H9 (cell line): ENCODE measurements around the gene NPAS2. TPM values are rescaled to one million over a fixed set of nuclear protein-coding genes. Genes with fewer than 3 reads are reported as not detected.

ENCODE experiments used
- DNase-seq: peaks from one replicate; pipeline ENCODE4 v3.0.0-alpha.2; 2017
- H2AFZ ChIP-seq: one replicate; pipeline ENCODE4 v1.6.1; 2013; ENCODE audit warnings: mild to moderate bottlenecking, low read length, control low read depth, moderate library complexity
- H2AK5ac ChIP-seq: 2 replicates; pipeline ENCODE4 v1.6.1; 2013; ENCODE audit warnings: low read length, control low read depth, mixed read lengths; ENCODE audit not compliant: insufficient read length
- H2BK120ac ChIP-seq: one replicate; pipeline ENCODE4 v1.6.1; 2013; ENCODE audit warnings: low read depth, mild to moderate bottlenecking, low read length, control low read depth, inconsistent platforms; ENCODE audit not compliant: poor library complexity, severe bottlenecking
- H2BK12ac ChIP-seq: 2 replicates; pipeline ENCODE4 v1.6.1; 2013; ENCODE audit warnings: low read length, control low read depth, mixed read lengths, low read depth; ENCODE audit not compliant: insufficient read length
- H2BK15ac ChIP-seq: 2 replicates; pipeline ENCODE4 v1.6.1; 2013; ENCODE audit warnings: low read depth, low read length, control low read depth
- H2BK20ac ChIP-seq: one replicate; pipeline ENCODE4 v1.6.1; 2013; ENCODE audit warnings: low read depth, mild to moderate bottlenecking, low read length, control low read depth, inconsistent platforms; ENCODE audit not compliant: poor library complexity, severe bottlenecking
- H2BK5ac ChIP-seq: 2 replicates; pipeline ENCODE4 v1.6.1; 2013; ENCODE audit warnings: low read length, control low read depth, mixed read lengths; ENCODE audit not compliant: insufficient read length
- H3K14ac ChIP-seq: 2 replicates; pipeline ENCODE4 v1.6.1; 2013; ENCODE audit warnings: low read length, control low read depth; ENCODE audit not compliant: insufficient read depth
- H3K18ac ChIP-seq: 2 replicates; pipeline ENCODE4 v1.6.1; 2013; ENCODE audit warnings: low read depth, mild to moderate bottlenecking, mixed read lengths, low read length, control low read depth; ENCODE audit not compliant: insufficient read length
- H3K23ac ChIP-seq: 2 replicates; pipeline ENCODE4 v1.6.1; 2013; ENCODE audit warnings: low read length, control low read depth, mixed read lengths, low read depth; ENCODE audit not compliant: insufficient read length
- H3K23me2 ChIP-seq: 2 replicates; pipeline ENCODE4 v1.6.1; 2013; ENCODE audit warnings: low read depth, mild to moderate bottlenecking, mixed read lengths, low read length, control low read depth; ENCODE audit not compliant: insufficient read length, poor library complexity, severe bottlenecking
- H3K27ac ChIP-seq: 2 replicates; pipeline ENCODE4 v1.5.1; 2013; ENCODE audit warnings: low read length, control low read depth, mixed read lengths, low read depth; ENCODE audit not compliant: insufficient read length
- H3K27me3 ChIP-seq: 2 replicates; pipeline ENCODE4 v1.6.1; 2013; ENCODE audit warnings: low read length, control low read depth, inconsistent platforms; ENCODE audit not compliant: insufficient read depth
- H3K4ac ChIP-seq: 2 replicates; pipeline ENCODE4 v1.6.1; 2013; ENCODE audit warnings: low read depth, mild to moderate bottlenecking, control low read depth, inconsistent platforms, low read length, moderate library complexity
- H3K4me1 ChIP-seq: 2 replicates; pipeline ENCODE4 v1.6.1; 2013; ENCODE audit warnings: low read length, control low read depth, inconsistent platforms; ENCODE audit not compliant: insufficient read depth
- H3K4me2 ChIP-seq: 2 replicates; pipeline ENCODE4 v1.6.1; 2013; ENCODE audit warnings: low read length, control low read depth, mixed read lengths; ENCODE audit not compliant: insufficient read length, insufficient read depth
- H3K56ac ChIP-seq: 2 replicates; pipeline ENCODE4 v1.6.1; 2013; ENCODE audit warnings: low read depth, mild to moderate bottlenecking, mixed read lengths, low read length, control low read depth; ENCODE audit not compliant: insufficient read length
- H3K79me1 ChIP-seq: 2 replicates; pipeline ENCODE4 v1.6.1; 2013; ENCODE audit warnings: low read depth, mild to moderate bottlenecking, moderate library complexity, low read length, control low read depth, inconsistent platforms; ENCODE audit not compliant: insufficient read depth, poor library complexity, severe bottlenecking
- H3K79me2 ChIP-seq: 2 replicates; pipeline ENCODE4 v1.6.1; 2013; ENCODE audit warnings: low read length, control low read depth, inconsistent platforms; ENCODE audit not compliant: insufficient read depth
- H3K9ac ChIP-seq: 2 replicates; pipeline ENCODE4 v1.6.1; 2013; ENCODE audit warnings: low read length, control low read depth, mixed read lengths; ENCODE audit not compliant: insufficient read length; ENCODE audit errors: extremely low read depth
- H3K9me3 ChIP-seq: one replicate; pipeline ENCODE4 v1.6.1; 2013; ENCODE audit warnings: low read depth, low read length, inconsistent platforms; ENCODE audit not compliant: control insufficient read depth
- H3T11ph ChIP-seq: one replicate; pipeline ENCODE4 v1.6.1; 2013; ENCODE audit warnings: mild to moderate bottlenecking, low read length, control low read depth, inconsistent platforms
- H4K20me1 ChIP-seq: one replicate; pipeline ENCODE4 v1.6.1; 2013; ENCODE audit not compliant: control insufficient read depth, insufficient read length, insufficient read depth
- H4K5ac ChIP-seq: 2 replicates; pipeline ENCODE4 v1.6.1; 2013; ENCODE audit warnings: low read depth, mild to moderate bottlenecking, mixed read lengths, low read length, control low read depth; ENCODE audit not compliant: insufficient read length
- H4K8ac ChIP-seq: replicated peaks from 2 replicates; pipeline ENCODE4 v1.6.1; 2013; ENCODE audit warnings: low read length, control low read depth, mixed read lengths, low read depth; ENCODE audit not compliant: insufficient read length
- H4K91ac ChIP-seq: 2 replicates; pipeline ENCODE4 v1.6.1; 2013; ENCODE audit warnings: low read depth, mild to moderate bottlenecking, moderate library complexity, mixed read lengths, low read length, control low read depth; ENCODE audit not compliant: insufficient read length
- H3K27ac Mint-ChIP-seq, 3 experiments: 2 replicates in 2 of 3; 3 replicates in 1 of 3; pipeline ENCODE4 v1.8.0; 2020 to 2021; ENCODE audit warnings: mixed read lengths in 3 of 3, mild to moderate bottlenecking in 1 of 3, moderate library complexity in 1 of 3
- H3K27me3 Mint-ChIP-seq: 2 replicates; pipeline ENCODE4 v1.8.0; 2021; ENCODE audit warnings: low read depth, mild to moderate bottlenecking, moderate library complexity, mixed read lengths
- H3K36me3 Mint-ChIP-seq, 3 experiments: 2 replicates in 2 of 3; 3 replicates in 1 of 3; pipeline ENCODE4 v1.8.0; 2020 to 2021; ENCODE audit warnings: low read depth in 3 of 3, mixed read lengths in 3 of 3; ENCODE audit not compliant: insufficient read depth in 1 of 3
- H3K4me1 Mint-ChIP-seq, 2 experiments: 2 replicates each; pipeline ENCODE4 v1.8.0; 2020; ENCODE audit warnings: mixed read lengths in 2 of 2
- H3K4me3 Mint-ChIP-seq, 2 experiments: 2 replicates in 1 of 2; 3 replicates in 1 of 2; pipeline ENCODE4 v1.8.0; 2020 to 2021; ENCODE audit warnings: mild to moderate bottlenecking in 2 of 2, mixed read lengths in 2 of 2, moderate library complexity in 1 of 2
- H3K9me3 Mint-ChIP-seq, 2 experiments: 2 replicates in 1 of 2; 3 replicates in 1 of 2; pipeline ENCODE4 v1.8.0; 2020; ENCODE audit warnings: mild to moderate bottlenecking in 2 of 2, mixed read lengths in 2 of 2, moderate library complexity in 1 of 2
- CTCF ChIP-seq: fragments of 200-600 bp; sonication (generic); conservative IDR thresholded peaks from 3 replicates; pipeline ENCODE4 v1.8.0; 2021; ENCODE audit warnings: antibody characterized with exemption, mild to moderate bottlenecking
- WGBS: extraction: QIAGEN DNeasy Blood & Tissue Kit; methylation state at CpG from one replicate; pipeline ENCODE4 v1.1.7; 2013; ENCODE audit warnings: missing lambda C conversion rate, low lambda C conversion rate, mixed read lengths; ENCODE audit not compliant: insufficient read length; ENCODE audit errors: extremely low coverage; 5-methylcytosine and 5-hydroxymethylcytosine counted together
- total RNA-seq: library from RNA; stranded (reverse); gene quantifications from 2 replicates; pipeline ENCODE4 v1.2.1, GENCODE V29; 2021

Gene NPAS2
- total RNA-seq, 1 experiment from 2014 or later, result 1.3 TPM

GRCh38 chr2:101022221-101022620 is 202.3 kb downstream of the NPAS2 start:
- no peaks in the 10 kb centered on the region for H4K20me1 ChIP-seq
- H3K23me2 ChIP-seq, result no peaks in the 10 kb centered on the region
- no peak overlapping the region for H3K4me3 Mint-ChIP-seq
- H3T11ph ChIP-seq, result no peak overlapping the region
- H3K27ac Mint-ChIP-seq, result peak overlapping the region in 2 of 3 experiments; percentile 48 to 54; a peak in 1 of 7 replicates
- no peaks in the 10 kb centered on the region for H3K79me2 ChIP-seq
- H3K4me2 ChIP-seq, result no peak overlapping the region
- WGBS, result no CpG with 5 or more reads among the region's 16 CpGs
- no peaks in the 10 kb centered on the region for H3K79me1 ChIP-seq
- TF ChIP-seq CTCF, result no peak
- no peak for DNase-seq
- no peak overlapping the region for H2BK15ac ChIP-seq
- no peak overlapping the region for H3K18ac ChIP-seq
- H2BK5ac ChIP-seq, result no peak overlapping the region
- no peak overlapping the region for H3K9ac ChIP-seq
- H2BK20ac ChIP-seq, result no peak overlapping the region
- H4K8ac ChIP-seq, result no peak overlapping the region
- no peak overlapping the region for H3K27ac ChIP-seq
- H3K27me3 Mint-ChIP-seq, result no peaks in the 10 kb centered on the region; the same call in 1 of the 2 replicates
- no peak overlapping the region for H3K4ac ChIP-seq
- no peaks in the 10 kb centered on the region for H3K9me3 Mint-ChIP-seq
- no peak overlapping the region for H3K23ac ChIP-seq
- H4K5ac ChIP-seq, result no peak overlapping the region
- H3K4me1 Mint-ChIP-seq, result peaks cover 14 to 20% of the 10 kb centered on the region in 2 experiments
- no peaks in the 10 kb centered on the region for H3K27me3 ChIP-seq
- no peak overlapping the region for H2BK12ac ChIP-seq
- no peaks in the 10 kb centered on the region for H3K9me3 ChIP-seq
- no peak overlapping the region for H3K14ac ChIP-seq
- H3K4me1 ChIP-seq, result no peaks in the 10 kb centered on the region
- peaks cover 22 to 49% (median 36%) of the 10 kb centered on the region in 3 experiments for H3K36me3 Mint-ChIP-seq
- H4K91ac ChIP-seq, result no peak overlapping the region
- no peak overlapping the region for H3K56ac ChIP-seq
- no peak overlapping the region for H2BK120ac ChIP-seq
- H2AK5ac ChIP-seq, result no peak overlapping the region
- no peak overlapping the region for H2AFZ ChIP-seq
